ENCODE measurements around the gene NKPD1.
A peak's percentile ranks its signal among the peaks of the same experiment; 100 is the strongest.

The NKPD1 gene

DNA sequence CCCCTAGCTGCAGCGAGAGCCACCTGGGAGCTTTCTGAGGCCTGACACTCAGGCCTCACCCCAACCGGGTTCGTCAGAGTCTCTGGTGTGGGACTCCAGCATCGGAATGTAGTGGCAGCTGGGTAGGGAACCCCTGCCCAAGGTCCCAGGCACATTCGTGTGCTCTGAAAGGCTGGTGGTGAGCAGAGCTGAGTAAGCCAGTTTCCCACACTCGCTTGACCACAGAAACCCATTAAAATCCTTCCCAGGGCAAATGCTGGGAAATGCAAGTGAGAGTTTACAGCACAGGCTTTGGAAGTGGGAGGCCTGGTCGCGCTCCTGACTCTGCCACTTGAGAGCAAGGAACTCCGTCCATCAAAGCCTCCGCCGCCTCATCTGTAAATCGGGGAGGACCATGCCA is 13.0 kb upstream of the NKPD1 start:
- DNase-seq = no peak

DNA sequence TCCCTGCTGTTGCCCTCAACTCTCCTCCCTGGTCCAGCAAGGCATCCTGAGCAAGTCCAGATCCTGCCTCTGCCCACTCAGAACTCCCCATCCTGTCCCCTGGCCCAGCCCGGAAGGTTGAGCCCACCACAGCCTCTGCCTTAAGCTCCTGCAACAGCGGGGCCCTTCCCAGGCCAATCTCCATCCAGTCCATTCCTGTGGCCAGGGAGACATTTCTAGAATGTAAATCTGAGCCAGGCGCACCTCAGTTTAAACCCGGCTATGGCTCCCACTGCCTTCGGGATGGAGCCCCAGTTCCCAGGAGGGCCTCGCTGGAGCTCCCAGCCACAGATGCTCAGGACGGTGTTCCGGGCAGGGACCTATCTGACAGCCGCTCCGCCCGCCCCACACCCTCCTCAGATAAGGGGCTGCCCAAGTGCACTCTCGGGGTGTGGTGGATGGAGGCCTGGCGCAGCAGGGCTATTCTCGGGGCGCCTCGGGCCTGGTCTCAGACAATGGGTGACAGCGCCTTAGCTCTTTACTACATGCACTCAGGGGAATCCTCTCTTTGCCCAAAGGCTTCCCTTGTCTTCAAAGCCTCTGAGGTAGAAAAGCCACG is 11.9 kb upstream of the NKPD1 start:
- DNase-seq = no peak

DNA sequence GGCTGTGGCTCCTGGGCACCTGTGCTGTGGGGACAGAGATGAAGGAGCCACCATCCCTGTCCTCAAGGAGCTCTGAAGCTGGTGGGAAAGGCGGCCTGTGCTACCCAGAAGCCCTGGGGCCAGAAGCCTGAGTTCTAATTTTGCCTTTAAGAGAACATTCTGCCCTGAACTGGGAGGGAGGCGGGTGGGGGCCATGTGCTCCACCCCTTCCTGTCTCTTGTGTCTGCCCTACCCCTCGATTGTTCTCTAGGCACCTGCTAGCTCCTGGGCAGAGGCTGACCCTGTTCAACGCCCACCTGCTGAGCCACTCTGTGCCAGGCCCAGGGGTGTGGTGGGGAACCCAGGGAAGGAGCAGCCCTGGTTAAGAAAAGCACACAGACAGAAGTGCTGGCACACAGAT is 11.4 kb upstream of the NKPD1 start:
- DNase-seq = peak; percentile 39 to 46

DNA sequence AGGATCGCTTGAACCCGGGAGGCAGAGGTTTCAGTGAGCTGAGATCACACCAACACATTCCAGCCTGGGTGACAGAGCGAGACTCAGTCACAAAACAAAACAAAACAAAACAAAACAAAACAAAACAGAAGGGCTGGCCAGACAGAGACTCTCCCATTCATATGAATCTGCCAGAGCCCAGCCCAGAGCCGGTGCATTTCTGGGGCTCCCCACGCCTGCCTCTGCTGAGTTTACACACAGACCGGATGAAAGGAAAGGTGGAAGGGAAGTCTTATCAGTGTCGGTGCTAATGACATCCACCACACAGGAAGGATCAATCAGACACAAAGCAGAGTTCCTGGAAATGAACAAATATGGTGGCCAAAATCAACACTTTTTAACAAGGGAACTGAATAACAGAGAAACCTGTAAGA is 10.4 kb upstream of the NKPD1 start:
- peak; percentile 67 to 82 for DNase-seq

DNA sequence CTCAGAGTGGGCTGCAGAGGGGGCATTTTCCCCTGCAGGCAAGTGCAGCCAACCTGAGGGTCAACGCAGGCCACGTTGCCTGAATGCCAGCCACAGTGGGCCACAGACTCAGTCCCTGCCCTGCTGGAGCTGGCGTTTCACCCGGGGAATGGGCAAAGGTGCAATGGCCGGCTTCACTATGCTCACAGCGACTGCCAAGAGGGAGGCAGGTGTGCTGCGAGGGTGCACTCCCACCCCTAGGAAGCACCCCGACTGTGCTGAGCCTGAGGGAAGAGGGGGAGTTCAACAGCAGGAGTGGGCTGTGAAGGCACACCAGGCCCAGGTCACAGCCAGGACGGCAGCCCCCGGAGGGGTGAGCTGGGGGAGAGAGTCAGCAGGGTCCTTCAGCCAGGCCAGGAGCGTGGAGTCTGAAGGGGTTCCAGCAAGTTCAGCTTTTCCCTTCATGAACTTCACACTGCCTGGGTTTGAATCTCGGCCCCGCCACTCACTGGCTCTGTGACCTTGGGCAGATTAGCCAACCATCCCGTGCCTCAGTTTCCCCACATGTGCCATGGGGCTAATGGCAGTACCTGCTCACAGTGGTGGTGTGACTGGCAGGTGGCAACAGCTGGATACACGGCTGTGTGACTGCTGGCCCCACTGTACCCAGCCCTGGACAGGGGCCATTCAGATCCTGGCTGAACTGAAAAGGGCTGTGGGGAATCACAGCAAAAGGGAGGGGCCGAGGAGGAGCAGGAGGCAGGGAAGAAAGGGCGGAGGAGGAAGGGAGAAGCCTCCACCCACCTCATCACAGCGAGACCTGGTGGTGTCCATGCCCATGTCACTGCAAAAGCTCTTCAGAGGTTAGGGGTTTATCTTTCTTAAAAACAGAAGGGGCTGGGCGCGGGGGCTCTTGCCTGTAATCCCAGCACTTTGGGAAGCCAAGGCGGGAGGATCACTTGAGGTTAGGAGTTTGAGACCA is 9.6 kb upstream of the NKPD1 start:
- DNase-seq = no peak

DNA sequence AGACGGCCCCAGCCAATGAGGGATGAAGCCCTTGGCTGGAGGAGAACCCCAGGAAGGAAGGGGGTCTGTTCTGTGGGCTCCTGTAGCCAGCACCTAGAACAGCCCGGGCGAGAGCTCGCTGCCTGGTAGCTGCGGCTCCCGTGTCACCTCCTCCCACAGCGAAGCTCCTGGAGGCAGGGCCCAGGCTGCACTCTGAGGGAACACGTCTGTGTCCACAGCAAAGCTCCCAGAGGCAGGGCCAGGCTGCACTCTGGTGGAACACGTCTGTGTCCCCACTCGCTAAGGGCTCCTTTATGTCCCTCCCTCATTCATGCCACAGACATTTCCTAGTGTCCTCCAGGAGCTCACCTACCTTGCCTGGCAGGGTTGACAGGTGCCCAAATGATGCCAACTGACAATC is 8.8 kb upstream of the NKPD1 start:
- no peak for DNase-seq

DNA sequence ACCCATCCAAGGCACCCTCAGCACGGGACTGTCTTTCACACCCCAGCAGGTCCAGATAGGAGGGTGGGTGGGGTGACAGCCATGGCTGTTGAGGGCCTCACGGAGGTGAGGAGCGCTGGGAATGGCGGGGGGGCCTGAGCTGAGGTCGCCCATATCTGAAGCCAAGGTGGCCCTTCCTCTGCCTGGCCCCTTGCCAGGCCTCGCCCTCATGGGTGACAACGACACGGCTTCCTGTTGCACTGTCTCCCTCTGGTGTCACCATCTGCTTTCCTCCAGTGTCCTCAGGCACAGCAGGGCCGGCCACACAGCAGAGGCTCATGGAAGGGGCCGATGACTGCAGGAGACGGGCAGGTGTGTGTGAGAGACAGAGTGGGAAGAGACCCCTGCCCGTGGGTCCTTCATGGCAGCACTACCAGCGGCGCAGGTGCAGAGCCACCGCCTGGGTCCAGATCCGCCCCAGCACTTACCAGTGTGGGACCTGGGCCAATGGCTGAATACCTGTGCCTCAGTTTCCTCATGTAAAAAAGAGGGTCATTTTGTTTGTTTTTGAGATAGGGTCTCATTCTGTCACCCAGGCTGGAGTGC is 8.1 kb upstream of the NKPD1 start:
- no peak for DNase-seq

DNA sequence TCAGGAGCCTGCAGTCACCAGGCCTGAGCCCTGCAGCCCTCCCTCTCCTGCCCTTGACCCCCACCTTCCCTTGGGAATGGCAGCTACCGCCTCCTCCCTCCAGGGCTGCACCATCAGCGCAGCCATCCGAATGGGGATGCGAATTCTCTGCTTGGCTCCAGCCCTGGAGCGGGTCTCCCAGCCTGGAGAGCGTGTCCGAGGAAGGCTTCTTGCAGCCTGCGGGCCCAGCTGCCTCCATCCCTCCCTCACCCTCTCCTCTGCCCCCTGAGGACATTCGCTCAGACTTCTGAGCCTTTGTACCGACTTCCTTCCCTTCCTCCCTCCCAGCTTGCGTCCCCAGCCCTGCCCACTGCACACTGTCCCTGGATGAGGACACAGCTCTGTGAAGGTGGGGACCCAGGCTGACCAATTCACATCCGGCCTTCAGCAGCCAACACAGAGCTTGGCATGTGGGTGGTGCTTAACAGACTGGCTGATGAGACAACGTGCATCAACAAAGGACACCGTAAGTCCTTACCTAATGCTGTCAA is 6.0 kb upstream of the NKPD1 start:
- DNase-seq = no peak

DNA sequence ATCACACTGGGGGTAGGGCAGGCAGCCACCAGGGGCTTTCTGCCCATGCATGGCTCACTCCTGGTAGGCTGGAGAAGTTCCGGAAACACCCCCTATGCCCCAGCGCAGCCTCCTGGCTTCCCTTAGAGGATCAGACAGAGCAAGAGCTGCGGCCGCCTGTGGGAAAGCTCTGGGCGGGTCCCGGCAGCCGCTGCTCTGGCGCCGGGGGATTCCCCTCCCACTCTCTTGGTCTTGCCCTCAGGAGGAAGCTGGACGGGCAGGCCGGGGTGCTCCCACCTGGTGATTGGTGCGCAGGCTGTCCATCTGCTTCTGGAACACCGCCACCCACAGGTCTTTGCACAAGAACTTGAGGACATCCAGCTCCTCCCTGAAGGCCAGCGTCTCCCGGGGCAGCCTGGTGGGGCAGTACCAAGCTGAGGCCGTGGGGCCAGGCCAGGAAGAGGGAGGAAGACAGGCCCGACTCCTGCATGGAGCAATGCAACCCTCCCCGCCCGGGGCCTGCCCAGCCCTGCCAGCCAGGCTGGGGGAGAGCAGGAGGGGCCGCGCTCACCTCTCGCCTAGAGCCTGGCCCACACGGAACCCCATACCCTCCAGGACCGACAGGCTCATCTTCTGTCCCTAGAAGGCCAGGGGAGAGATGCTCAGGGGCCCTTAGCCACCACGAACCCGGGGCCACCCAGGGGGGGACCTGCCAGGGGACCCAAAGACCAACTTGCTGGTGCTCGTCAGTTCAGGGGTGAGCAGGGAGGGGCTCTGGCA is 4.0 kb upstream of the NKPD1 start:
- peak; percentile 57 to 64 for DNase-seq

DNA sequence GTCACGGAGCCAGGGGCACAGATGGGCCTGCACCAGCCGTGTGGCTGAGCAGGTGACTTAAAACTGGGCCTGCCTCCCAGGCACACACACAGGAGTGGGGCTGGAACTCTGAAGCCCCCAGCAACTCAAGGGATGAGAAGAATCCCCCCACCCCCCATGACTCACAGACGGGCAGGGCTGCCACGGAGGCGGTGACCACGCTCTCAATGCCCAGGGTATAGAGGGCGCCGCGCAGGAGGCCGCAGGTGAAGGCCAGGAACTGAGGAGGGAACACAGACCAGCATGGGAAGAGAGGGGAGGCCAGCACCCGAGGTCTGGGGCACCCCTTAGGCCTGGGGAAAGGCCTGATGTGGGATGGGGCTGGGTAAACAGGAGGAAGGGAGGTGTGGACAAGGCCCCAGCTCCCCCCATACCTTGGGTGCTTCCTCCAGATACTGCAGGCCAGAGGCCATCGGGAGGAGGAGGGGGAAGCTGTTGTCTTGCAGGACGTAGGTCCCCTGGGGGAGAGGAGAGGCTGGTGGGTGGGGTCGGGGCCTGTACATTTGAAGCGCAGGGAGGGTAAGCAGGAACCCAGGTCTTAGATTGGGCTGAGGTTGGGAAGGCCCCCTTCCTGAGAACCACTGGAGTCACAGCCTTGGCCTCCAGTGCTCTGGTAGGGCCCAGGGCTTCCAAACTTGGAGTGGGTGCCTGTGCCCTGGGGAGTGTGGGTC is 3.1 kb upstream of the NKPD1 start:
- DNase-seq = no peak

DNA sequence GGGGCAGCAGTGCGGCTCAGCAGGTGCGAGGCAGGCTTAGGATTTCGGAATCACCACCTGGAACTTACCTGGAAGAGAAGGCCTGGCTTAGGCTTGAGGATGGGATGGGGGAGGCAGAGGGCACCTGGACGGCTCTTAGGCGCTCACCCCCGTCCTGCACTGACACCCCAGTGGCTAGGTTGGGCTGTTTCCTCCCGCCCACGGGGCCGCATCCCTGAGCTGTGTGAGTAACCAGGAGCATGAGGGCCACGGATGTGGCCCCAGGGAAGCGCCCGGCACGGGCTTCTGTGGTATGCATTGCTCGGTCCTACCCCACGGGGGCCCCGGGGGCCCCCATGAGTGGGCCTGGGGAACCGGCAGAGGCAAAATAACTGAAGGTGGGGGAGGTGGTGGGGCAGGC is 2.4 kb upstream of the NKPD1 start:
- DNase-seq = no peak

DNA sequence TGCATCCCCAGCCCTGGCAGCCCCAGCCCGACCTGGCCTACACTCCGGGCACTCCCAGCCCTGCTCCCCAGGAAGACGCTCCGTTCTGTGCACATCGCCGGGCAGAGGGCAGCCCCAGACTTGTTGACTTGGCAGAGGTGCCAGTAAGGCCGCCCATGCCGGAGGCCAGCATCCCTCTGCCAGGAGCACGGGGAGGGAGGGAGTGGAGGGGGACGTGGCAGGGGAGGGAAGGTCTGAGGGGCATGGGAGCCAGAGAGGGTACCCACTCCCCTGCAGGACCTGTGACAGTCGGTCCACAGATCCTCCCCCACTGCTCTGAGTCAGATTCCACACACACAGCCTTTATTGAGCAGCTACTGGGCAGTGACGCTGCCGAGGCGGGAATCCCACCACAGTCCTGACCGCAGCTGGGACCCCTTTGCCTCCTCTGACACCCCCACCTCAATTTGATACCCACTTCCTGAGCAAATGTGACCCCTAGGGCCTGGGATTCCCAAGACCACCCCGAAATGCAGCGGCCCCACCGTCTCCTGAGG is 1.9 kb upstream of the NKPD1 start:
- no peak for DNase-seq

DNA sequence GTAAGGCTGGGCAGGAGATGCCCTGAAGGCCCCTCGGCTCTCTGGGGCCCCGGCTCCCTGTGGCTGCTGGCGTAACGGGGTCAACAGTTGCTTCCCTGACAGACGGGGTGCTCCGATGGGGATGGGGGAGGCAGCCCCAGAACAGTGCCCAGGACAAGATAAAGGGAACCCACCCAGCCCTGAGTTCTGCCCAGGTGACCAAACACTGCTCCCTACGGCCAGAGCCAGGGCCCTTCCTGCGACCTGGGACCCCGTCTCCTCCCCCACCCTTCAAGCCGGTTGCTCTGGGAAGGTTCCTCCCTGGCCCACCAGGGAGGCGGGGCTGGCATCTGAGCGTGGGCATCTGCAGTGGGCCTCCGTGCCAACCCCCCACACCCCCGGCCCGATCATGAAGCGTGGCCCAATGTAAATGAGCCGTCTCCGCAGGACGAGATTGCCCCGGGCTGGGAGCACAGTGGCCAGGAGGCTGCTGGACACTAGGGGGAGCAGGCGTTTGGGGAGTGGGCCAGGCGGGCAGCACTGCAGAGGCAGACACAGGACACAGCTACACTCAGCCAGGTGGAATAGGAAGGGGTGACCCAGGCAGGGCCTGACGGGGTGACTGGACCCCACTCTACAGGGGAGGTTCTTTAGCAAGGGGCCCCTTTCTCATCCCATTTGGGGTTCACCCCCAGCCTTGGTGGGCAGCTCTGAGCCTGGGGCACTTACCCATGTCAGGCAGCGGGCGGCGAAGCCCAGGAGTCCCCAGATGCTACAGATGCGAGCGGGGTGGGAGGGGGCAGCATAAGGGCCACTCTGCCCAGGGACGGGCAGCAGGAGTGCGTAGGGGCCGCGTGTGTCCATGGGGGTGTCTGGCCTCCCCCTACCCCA is 1.2 kb upstream of the NKPD1 start:
- no peak for DNase-seq

DNA sequence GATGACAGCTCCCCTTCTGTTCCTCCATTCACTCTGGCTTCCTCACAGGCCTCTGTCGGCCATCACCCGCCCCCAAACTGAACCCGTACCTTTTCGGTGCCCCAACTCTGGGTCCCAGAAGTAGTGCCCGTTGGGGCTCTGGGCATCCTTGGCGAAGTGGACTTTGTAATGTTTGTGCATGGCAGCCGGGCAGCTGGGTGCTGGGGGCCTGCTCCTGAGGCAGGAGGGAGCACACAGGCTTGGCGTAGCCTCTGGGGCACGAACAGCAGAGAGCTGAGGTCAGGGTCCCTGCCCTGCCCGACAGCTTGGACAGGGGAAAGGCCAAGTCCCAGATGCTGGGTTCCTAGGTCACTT is 834 bp downstream of the NKPD1 start:
- DNase-seq = no peak

DNA sequence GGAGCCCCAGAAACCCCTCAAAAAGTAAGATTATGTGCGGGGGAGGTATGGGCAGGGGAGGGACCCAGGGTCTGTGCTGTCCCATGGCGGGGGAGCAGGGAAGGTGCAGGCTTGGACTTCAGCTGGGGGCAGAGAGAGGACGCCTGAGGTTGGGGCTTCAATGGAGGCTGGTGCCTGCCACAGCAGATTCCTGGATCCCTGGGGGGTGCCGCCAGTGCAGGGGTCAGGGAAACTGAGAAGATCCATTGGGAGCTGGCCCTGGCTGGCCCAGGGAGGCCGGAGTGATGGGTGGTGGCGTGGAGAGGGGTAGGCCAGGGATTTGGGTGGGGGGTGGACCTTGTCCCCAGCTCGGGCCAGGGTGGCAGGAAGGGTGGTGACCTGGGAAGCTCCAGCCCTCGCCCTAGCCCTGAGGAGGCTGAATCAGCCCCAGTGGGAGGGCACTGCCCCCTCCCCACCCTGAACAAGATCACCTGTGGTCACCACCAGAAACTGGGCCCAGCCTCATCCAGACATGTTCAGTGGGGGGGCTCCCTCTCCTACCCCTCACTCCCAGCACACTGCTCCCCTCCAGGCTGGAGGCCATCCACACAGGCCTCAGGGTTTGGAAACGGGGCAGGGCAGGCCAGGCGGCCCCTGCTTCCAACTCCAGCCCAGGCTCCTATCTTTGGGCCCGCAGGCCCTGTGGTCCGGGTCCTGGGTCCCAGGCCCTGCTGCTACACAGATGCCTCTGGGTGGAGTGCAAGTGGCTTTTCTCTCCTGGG is 1.4 kb downstream of the NKPD1 start:
- no peak for DNase-seq

DNA sequence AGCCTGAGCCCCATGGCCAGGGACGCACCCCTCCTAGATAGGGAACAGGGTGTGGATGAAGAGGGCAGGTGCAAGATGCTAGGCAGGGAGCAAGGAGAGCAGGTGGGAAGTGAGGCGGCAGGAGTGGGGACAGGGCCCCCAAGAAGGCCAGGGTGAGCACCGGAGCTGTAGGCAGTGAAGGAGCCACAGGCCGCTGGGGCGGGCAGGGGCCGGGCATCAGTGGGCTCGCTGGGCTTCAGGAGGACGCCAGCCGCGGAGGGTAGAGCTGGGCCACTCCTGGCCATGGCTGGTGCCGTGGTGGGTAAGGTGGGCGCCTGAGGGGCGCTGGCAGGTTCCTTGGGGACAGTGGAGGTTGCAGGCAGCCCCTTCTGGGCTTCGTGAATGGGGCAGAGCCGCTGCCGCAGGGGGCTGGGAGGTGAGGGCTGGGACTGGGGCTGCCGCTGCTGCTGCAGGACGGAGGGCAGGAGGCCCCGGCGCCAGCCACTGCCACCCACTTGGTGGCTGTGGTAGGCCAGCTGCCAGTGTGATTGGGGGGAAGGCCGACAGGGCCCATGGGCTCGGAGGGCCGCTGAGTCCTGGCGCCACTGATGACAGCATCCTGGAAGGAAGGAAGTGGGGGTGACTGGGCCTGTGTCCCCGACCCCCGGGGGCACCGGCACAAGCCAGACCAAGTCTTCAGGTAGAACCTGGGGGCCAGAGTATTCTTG is 2.1 kb downstream of the NKPD1 start:
- DNase-seq = no peak

DNA sequence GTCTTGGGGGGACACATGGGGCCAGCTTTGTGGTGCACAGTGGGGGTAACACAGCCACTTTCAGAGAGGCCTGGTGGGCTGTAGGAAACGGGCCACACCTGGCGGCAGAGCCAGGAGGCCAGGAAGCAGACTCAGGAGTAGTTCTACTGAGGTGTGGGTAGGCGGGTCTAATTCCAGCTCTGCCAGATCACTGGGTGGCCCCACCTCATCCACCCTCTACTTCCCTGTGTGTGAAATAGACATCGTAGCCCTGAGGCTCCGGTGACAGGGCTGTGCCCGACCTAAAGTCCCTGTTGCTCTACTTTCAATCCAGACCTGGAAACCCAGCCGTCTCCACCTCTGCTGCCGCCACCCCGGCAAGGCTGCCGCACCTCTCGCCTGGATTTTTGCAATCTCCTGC is 4.0 kb downstream of the NKPD1 start:
- DNase-seq = no peak

DNA sequence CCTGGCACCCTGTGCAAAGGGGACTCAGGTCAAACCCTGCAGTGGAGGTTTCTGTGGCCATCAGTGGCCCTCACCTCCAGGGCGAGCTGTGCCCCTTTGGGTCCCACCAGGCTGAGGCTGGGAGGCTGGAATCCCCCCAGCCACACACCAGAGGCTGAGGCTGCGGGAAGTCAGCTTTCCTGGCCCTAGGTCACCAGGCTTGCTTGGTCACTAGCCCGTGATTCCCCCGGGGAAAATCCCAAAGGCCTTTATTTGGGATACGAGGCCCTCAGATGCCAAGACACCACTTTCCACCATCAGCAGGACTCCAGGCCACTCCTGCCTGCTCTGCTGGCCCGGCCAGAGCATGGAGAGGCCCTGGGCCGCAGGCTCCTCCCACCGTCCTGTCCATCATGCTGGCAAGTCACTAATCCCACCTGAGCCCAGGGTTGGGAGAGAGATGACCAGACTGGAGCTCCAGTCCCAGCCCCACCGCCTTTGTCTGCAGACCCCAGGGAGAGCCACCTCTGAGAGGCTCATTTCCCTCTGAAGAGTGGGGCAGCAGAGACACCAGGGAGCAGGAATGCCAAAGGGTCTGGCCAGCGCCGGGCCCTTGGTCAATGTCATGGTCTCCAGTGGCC is 4.7 kb downstream of the NKPD1 start:
- no peak for DNase-seq

All from CD4-positive, alpha-beta T cell treated with Interleukin-4 for 1 hour (primary cell).